BE2C (cell line): ENCODE data around the gene DCLK1.
A peak's percentile ranks its signal among the peaks of the same experiment; 100 is the strongest.

ENCODE experiments used
- DNase-seq: peaks from one replicate; pipeline ENCODE4 v3.0.0-alpha.2; 2020
- H3K27me3 ChIP-seq: fragments of 250-450 bp; sonication (Bioruptor Pico); 2 replicates; pipeline ENCODE4 v1.5.1; 2020; ENCODE audit warnings: mild to moderate bottlenecking
- H3K36me3 ChIP-seq: fragments of 250-450 bp; sonication (Bioruptor Pico); 2 replicates; pipeline ENCODE4 v1.5.1; 2020; ENCODE audit warnings: mild to moderate bottlenecking
- H3K4me1 ChIP-seq: fragments of 250-450 bp; sonication (Bioruptor Pico); 2 replicates; pipeline ENCODE4 v1.5.1; 2020
- H3K4me3 ChIP-seq: 2 replicates; pipeline ENCODE4 v1.5.1; 2011; ENCODE audit warnings: low read depth, low read length
- H3K9me3 ChIP-seq: fragments of 250-450 bp; sonication (Bioruptor Pico); 2 replicates; pipeline ENCODE4 v1.5.1; 2020
- TF ChIP-seq, protein P1 (sequence below): IDR thresholded peaks from 2 replicates; pipeline ENCODE4 v1.5.1; 2012; ENCODE audit warnings: mild to moderate bottlenecking, low read depth, low read length

DCLK1 gene

DNA sequence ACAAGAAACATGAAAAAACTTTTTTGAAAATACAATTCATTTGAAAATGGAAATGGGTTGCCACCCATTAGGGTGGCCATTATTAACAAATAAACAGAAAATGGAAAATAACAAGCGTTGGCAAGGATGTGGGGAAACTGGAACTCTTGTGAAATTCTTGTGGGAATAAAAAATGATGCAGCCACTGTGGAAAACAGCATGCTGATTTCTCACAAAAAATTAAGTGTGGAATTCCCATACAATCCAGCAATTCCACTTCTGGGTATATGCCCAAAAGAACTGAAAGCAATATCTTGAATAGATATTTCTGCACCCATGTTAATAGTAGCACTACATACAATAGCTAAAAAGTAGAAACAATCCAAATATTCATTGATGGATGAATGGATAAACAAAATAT lies 165.2 kb downstream of the DCLK1 start:
- H3K9me3 ChIP-seq = no peaks in the 10 kb centered on the region
- H3K4me1 ChIP-seq = peaks cover 15% of the 10 kb centered on the region
- H3K27me3 ChIP-seq = no peaks in the 10 kb centered on the region
- no peaks in the 10 kb centered on the region for H3K36me3 ChIP-seq
- H3K4me3 ChIP-seq = no peak overlapping the region
- DNase-seq = no peak
- TF ChIP-seq, protein P1, sequence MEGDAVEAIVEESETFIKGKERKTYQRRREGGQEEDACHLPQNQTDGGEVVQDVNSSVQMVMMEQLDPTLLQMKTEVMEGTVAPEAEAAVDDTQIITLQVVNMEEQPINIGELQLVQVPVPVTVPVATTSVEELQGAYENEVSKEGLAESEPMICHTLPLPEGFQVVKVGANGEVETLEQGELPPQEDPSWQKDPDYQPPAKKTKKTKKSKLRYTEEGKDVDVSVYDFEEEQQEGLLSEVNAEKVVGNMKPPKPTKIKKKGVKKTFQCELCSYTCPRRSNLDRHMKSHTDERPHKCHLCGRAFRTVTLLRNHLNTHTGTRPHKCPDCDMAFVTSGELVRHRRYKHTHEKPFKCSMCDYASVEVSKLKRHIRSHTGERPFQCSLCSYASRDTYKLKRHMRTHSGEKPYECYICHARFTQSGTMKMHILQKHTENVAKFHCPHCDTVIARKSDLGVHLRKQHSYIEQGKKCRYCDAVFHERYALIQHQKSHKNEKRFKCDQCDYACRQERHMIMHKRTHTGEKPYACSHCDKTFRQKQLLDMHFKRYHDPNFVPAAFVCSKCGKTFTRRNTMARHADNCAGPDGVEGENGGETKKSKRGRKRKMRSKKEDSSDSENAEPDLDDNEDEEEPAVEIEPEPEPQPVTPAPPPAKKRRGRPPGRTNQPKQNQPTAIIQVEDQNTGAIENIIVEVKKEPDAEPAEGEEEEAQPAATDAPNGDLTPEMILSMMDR = no peak

DNA sequence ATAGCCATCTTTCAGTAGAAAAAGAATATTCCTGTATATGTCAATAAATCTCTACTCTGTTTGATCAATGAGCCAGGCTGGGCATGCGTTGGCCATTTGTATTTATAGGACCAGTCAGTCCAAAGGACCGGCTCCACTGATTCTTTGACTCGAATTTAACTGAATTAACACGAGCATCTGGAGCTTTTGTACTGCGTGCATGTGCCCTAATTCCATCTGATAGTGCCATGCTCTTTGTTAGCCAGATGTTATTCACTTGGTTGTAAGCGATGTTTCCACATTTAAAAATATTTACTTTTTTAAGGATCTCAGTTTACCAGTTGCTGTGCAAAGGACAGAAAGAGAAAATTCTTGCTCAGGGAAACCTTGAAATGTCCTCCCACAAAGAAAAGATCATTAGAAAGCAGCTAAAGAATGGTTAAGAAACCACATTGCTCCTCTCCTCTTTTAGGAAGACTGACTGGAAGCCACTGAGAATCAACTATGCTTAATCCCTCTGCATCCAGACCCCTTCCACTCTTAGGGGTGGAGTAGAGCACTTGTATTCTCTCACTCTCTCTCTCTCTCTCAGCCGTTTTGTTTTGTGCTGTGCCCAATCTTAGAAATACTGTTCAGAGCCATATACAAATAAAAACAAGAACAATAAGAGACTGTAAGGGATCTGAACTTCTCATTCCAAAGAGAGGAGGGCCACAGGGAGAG lies 165.8 kb downstream of the DCLK1 start:
- Histone ChIP-seq H3K9me3 (no peaks in the 10 kb centered on the region), H3K27me3 (no peaks in the 10 kb centered on the region), H3K4me3 (peak overlapping the region; percentile 23; the same call in 1 of the 2 replicates), H3K4me1 (peaks cover 15% of the 10 kb centered on the region), H3K36me3 (no peaks in the 10 kb centered on the region)
- DNase-seq = peak; percentile 49
- TF ChIP-seq, protein P1 = no peak

DNA sequence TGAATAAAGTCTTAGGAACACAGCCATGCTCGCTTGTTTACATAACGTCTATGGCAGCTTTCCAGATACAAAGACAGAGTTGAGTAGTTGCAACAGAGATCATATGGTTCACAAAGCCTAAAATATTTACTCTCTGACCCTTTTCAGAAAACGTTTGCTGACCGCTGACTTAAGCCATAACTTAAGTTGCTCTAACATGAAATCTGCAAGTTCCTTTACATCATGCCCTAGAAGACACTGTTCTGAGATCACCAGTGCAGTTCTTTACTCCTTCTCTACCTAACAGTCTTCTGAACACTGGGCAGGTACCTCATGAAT lies 166.4 kb downstream of the DCLK1 start:
- no peaks in the 10 kb centered on the region for H3K27me3 ChIP-seq
- peaks cover 15% of the 10 kb centered on the region for H3K4me1 ChIP-seq
- peak overlapping the region; percentile 23 for H3K4me3 ChIP-seq
- DNase-seq = no peak
- TF ChIP-seq, protein P1 = no peak
- no peaks in the 10 kb centered on the region for H3K9me3 ChIP-seq
- H3K36me3 ChIP-seq = no peaks in the 10 kb centered on the region

DNA sequence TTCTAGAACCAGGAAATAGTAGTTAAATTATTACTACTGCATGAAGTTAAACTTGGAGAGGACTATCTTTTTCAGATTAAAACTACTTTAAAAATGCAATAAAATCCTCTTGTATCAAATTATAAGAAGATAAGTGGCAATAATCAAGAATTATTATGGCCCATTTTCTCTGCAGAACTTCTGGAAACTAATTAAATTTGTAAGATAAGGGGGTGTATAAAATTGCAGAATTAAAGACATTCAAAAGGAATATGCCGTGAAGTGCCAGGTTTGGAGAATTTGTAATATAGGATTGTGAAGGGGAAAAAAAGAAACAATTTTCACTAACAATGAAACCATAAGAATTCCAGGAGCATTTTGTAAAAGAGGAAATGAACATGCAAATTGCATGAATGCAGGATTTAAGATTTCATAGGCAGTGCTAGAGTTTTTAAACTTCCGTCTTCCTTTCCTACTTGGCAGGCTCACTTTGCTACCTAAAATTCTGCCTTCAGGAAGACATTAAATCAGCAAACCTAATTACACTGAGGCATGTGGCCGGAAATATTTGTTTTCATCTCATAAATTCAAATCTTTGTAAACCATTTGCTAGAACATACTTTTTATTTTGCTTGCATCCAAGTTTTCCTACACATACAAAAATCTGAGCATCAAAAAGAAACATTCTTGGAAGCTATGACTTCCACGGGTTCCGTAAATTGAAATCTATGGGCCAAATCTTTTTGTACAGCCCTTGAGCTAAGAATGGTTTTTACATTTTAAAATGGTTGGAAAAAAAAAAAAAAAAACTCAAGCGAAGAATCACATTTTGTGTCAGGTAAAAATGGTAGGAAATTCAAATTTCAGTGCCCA lies 166.9 kb downstream of the DCLK1 start:
- TF ChIP-seq, protein P1 = no peak

DNA sequence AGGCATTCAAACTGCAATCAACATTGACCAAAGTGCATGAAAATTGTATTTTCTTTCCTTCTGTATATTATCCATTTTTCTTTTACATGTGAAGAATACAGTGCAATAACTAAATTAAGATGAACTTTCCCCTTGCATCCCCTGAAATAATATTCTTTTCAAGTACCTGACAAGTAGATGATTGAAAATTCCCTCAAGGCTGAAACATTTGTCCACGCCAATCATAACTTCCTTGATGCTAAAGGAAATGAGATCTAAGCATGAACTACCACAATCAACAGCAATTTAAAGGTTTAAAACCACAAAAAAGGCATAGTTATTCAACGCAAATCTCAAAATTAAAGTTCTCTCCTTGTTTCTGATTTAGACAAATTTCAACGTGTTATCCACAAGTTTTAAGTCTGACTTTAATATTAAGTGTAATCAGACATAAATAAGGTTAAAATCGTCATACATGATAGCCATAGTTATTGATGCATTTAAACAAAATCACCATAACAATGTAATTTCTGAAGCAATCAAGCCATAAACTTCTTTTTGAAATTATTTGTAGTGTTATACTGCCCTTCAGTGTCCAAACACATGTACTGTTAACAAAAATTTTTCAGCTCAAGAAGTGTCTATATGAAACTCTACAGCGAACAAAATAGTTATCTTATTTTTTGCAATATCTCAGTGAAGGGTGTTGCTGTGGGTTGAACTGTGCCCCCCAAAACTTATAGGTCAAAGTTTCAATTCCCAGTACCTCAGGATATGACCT lies 169.5 kb downstream of the DCLK1 start:
- Histone ChIP-seq H3K27me3 (no peaks in the 10 kb centered on the region), H3K36me3 (no peaks in the 10 kb centered on the region), H3K4me3 (no peak overlapping the region), H3K9me3 (no peaks in the 10 kb centered on the region), H3K4me1 (peaks cover 15% of the 10 kb centered on the region)
- TF ChIP-seq, protein P1 = peak; percentile 35
- DNase-seq = no peak

More for the DNA sequence above, 166.9 kb downstream of the DCLK1 start:
- Histone ChIP-seq H3K36me3 (no peaks in the 10 kb centered on the region), H3K4me3 (peak overlapping the region; percentile 23), H3K4me1 (peaks cover 15% of the 10 kb centered on the region), H3K27me3 (no peaks in the 10 kb centered on the region), H3K9me3 (no peaks in the 10 kb centered on the region)
- DNase-seq = no peak
